ENCODE measurements around the gene SPATA25. TPM values are rescaled to one million over a fixed set of nuclear protein-coding genes. Genes with fewer than 3 reads are reported as not detected.
A peak's percentile ranks its signal among the peaks of the same experiment; 100 is the strongest.

The SPATA25 gene
- total RNA-seq, 1 experiment from 2014 or later: 1.8 TPM

DNA sequence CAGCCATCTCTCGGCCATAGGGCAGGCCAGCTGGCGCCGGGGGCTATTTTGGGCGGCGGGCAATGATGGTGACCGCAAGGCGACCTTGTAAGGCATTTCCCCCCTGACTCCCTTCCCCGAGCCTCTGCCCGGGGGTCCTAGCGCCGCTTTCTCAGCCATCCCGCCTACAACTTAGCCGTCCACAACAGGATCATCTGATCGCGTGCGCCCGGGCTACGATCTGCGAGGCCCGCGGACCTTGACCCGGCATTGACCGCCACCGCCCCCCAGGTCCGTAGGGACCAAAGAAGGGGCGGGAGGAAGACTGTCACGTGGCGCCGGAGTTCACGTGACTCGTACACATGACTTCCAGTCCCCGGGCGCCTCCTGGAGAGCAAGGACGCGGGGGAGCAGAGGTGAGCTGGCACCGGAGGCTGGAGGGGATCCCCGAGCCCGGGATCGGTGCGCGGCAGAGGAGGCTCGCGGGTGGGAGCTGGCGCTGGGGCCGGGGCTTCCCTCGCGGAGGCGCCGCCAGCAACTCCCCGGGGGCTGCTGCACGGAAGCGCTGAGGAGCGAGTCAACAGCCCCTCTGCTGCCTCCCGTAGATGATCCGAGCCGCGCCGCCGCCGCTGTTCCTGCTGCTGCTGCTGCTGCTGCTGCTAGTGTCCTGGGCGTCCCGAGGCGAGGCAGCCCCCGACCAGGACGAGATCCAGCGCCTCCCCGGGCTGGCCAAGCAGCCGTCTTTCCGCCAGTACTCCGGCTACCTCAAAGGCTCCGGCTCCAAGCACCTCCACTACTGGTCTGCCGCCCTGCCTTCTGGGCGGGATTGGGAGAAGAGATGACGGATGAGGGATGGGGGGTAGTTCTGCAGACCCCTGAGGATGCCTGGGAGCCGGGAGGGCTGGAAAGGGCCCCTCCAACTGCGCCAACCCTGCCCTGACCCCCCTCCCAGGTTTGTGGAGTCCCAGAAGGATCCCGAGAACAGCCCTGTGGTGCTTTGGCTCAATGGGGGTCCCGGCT lies 3.9 kb upstream of the SPATA25 start, which contains the start of the genes CTSA and NEURL2:
Gene CTSA, plus strand, starts transcription at position 351 of the 999 bp plus-strand sequence. Its CDS starts 234 bp downstream, at position 585.
Gene NEURL2, minus strand, starts transcription at position 224 of the 999 bp plus-strand sequence. Its CDS starts 217 bp downstream, at position 7.
- DNase-seq (ENCODE audit: low read depth, low spot score) (no peak), ATAC-seq (peak; percentile 90)
- in situ Hi-C loops (cut with HindIII; ENCODE audit: low pct_unique_long_range_greater_than_20kb, low sequenced_read_pairs): no loop called here
- peaks cover 12% of the 10 kb centered on the region for H3K4me1 ChIP-seq (ENCODE audit: control insufficient read depth, insufficient read depth, low read length)
- POLR2A ChIA-PET: interaction anchor here (1.2 kb wide), 1 partner anchor 10 kb away, joined by 6 read pairs; the partner anchor contains the start of gene ZSWIM1
- peaks cover 3% of the 10 kb centered on the region; the same call in 1 of the 2 replicates for H3K36me3 ChIP-seq (ENCODE audit: control insufficient read depth, insufficient read depth, low read length)
- no peaks in the 10 kb centered on the region for H3K9me3 ChIP-seq (ENCODE audit: control insufficient read depth, insufficient read depth, low read depth, low read length)
- peak; percentile 95 for TF ChIP-seq SIN3A (IDR thresholded peaks at IDR 0.05; ENCODE audit: borderline replicate concordance, insufficient read depth, low read depth, low read length)
- TF ChIP-seq TCF7L2 (IDR thresholded peaks at IDR 0.05; ENCODE audit: low read depth, low read length): no peak
- peak; percentile 74 for TF ChIP-seq POLR2AphosphoS5 (IDR thresholded peaks at IDR 0.05; ENCODE audit: low read depth, low read length)
- CTCF ChIA-PET: interaction anchor here (0.7 to 1.7 kb wide), 3 partner anchors 10 to 96 kb away, joined by 3 to 4 read pairs (median 3); partner anchors contain the start of gene ZSWIM1
- intact Hi-C loops (cut with micrococcal nuclease; ENCODE audit: unreplicated experiment): no loop called here
- no peaks in the 10 kb centered on the region for H3K27me3 ChIP-seq (ENCODE audit: control insufficient read depth, insufficient read depth, low read length)
- H3K4me3 ChIP-seq (ENCODE audit: low read depth in 2 of 2, low read length in 2 of 2): peak within 1 kb of the TSS; percentile 68 to 74
- no TSS peak for BruUV-seq (replicated peaks)
- H3K27ac ChIP-seq (ENCODE audit: low read length): peak within 1 kb of the TSS; percentile 81

GRCh38 chr20:45890077-45890984 lies 2.9 kb upstream of the SPATA25 start:
- intact Hi-C loops (cut with micrococcal nuclease; ENCODE audit: unreplicated experiment): no loop called here
- in situ Hi-C loops (cut with HindIII; ENCODE audit: low pct_unique_long_range_greater_than_20kb, low sequenced_read_pairs): no loop called here
- TF ChIP-seq POLR2AphosphoS5 (IDR thresholded peaks at IDR 0.05; ENCODE audit: low read depth, low read length) (no peak), SIN3A (IDR thresholded peaks at IDR 0.05; ENCODE audit: borderline replicate concordance, insufficient read depth, low read depth, low read length) (no peak), TCF7L2 (IDR thresholded peaks at IDR 0.05; ENCODE audit: low read depth, low read length) (no peak)
- TF ChIP-seq, protein P1, sequence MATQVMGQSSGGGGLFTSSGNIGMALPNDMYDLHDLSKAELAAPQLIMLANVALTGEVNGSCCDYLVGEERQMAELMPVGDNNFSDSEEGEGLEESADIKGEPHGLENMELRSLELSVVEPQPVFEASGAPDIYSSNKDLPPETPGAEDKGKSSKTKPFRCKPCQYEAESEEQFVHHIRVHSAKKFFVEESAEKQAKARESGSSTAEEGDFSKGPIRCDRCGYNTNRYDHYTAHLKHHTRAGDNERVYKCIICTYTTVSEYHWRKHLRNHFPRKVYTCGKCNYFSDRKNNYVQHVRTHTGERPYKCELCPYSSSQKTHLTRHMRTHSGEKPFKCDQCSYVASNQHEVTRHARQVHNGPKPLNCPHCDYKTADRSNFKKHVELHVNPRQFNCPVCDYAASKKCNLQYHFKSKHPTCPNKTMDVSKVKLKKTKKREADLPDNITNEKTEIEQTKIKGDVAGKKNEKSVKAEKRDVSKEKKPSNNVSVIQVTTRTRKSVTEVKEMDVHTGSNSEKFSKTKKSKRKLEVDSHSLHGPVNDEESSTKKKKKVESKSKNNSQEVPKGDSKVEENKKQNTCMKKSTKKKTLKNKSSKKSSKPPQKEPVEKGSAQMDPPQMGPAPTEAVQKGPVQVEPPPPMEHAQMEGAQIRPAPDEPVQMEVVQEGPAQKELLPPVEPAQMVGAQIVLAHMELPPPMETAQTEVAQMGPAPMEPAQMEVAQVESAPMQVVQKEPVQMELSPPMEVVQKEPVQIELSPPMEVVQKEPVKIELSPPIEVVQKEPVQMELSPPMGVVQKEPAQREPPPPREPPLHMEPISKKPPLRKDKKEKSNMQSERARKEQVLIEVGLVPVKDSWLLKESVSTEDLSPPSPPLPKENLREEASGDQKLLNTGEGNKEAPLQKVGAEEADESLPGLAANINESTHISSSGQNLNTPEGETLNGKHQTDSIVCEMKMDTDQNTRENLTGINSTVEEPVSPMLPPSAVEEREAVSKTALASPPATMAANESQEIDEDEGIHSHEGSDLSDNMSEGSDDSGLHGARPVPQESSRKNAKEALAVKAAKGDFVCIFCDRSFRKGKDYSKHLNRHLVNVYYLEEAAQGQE (IDR thresholded peaks at IDR 0.05; ENCODE audit: insufficient read depth in 1 of 2, low read depth in 2 of 2, low read length in 1 of 2): no peak
- TF ChIP-seq, protein P2, sequence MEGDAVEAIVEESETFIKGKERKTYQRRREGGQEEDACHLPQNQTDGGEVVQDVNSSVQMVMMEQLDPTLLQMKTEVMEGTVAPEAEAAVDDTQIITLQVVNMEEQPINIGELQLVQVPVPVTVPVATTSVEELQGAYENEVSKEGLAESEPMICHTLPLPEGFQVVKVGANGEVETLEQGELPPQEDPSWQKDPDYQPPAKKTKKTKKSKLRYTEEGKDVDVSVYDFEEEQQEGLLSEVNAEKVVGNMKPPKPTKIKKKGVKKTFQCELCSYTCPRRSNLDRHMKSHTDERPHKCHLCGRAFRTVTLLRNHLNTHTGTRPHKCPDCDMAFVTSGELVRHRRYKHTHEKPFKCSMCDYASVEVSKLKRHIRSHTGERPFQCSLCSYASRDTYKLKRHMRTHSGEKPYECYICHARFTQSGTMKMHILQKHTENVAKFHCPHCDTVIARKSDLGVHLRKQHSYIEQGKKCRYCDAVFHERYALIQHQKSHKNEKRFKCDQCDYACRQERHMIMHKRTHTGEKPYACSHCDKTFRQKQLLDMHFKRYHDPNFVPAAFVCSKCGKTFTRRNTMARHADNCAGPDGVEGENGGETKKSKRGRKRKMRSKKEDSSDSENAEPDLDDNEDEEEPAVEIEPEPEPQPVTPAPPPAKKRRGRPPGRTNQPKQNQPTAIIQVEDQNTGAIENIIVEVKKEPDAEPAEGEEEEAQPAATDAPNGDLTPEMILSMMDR (IDR thresholded peaks at IDR 0.05): peak; percentile 88
- H3K4me1 ChIP-seq (ENCODE audit: control insufficient read depth, insufficient read depth, low read length): peaks cover 12% of the 10 kb centered on the region
- peak overlapping the region; percentile 68 to 74 for H3K4me3 ChIP-seq (ENCODE audit: low read depth in 2 of 2, low read length in 2 of 2)
- H3K27ac ChIP-seq (ENCODE audit: low read length): peak overlapping the region; percentile 81
- DNase-seq (ENCODE audit: low read depth, low spot score) (no peak), ATAC-seq (peak; percentile 81)
- H3K9me3 ChIP-seq (ENCODE audit: control insufficient read depth, insufficient read depth, low read depth, low read length): no peaks in the 10 kb centered on the region
- POLR2A ChIA-PET: interaction anchor here (1.2 kb wide), 1 partner anchor 9 kb away, joined by 6 read pairs; the partner anchor contains the start of gene ZSWIM1
- peaks cover 3% of the 10 kb centered on the region; the same call in 1 of the 2 replicates for H3K36me3 ChIP-seq (ENCODE audit: control insufficient read depth, insufficient read depth, low read length)
- no peaks in the 10 kb centered on the region for H3K27me3 ChIP-seq (ENCODE audit: control insufficient read depth, insufficient read depth, low read length)
- CTCF ChIA-PET: interaction anchor here (0.5 to 1.6 kb wide), 6 partner anchors 9 to 1805 kb away, joined by 3 to 7 read pairs (median 4); partner anchors contain the start of gene ZSWIM1
- no TSS peak for BruUV-seq (replicated peaks)
